Karpas-422 (cell line): ENCODE data around the gene CRISPLD2. TPM values are rescaled to one million over a fixed set of nuclear protein-coding genes. Genes with fewer than 3 reads are reported as not detected.
"Not testable (repeated sequence)": the region's sequence is repeated elsewhere in the genome, so short reads cannot be mapped to it uniquely, and the experiment has no call there.

ENCODE experiments used
- DNase-seq: peaks from one replicate; pipeline ENCODE4 v3.0.0-alpha.2; 2015
- H2AFZ ChIP-seq: fragments of 200-600 bp; sonication (generic); 2 replicates; pipeline ENCODE4 v1.6.1; 2014; ENCODE audit warnings: antibody characterized with exemption, low read length, mixed read lengths
- H3K27ac ChIP-seq: fragments of 200-600 bp; sonication (generic); 2 replicates; pipeline ENCODE4 v1.5.1; 2014; ENCODE audit warnings: mild to moderate bottlenecking, low read length, moderate library complexity
- H3K27me3 ChIP-seq: fragments of 200-600 bp; sonication (generic); 2 replicates; pipeline ENCODE4 v1.6.1; 2014; ENCODE audit warnings: low read length, mixed read lengths
- H3K36me3 ChIP-seq: fragments of 200-600 bp; sonication (generic); 2 replicates; pipeline ENCODE4 v1.6.1; 2014; ENCODE audit warnings: low read length, mixed read lengths; ENCODE audit not compliant: insufficient read depth
- H3K4me1 ChIP-seq: fragments of 200-600 bp; sonication (generic); 2 replicates; pipeline ENCODE4 v1.6.1; 2014; ENCODE audit warnings: mild to moderate bottlenecking, low read length, mixed read lengths
- H3K4me2 ChIP-seq: fragments of 200-600 bp; sonication (generic); 2 replicates; pipeline ENCODE4 v1.6.1; 2014; ENCODE audit warnings: low read length, low read depth, mild to moderate bottlenecking; ENCODE audit not compliant: poor library complexity, severe bottlenecking
- H3K4me3 ChIP-seq: fragments of 200-600 bp; sonication (generic); 2 replicates; pipeline ENCODE4 v1.5.1; 2014; ENCODE audit warnings: mild to moderate bottlenecking, antibody characterized with exemption, low read length, mixed read lengths
- H3K79me2 ChIP-seq: fragments of 200-600 bp; sonication (generic); 2 replicates; pipeline ENCODE4 v1.6.1; 2014; ENCODE audit warnings: mild to moderate bottlenecking, low read length, mixed read lengths
- H3K9ac ChIP-seq: fragments of 200-600 bp; sonication (generic); 2 replicates; pipeline ENCODE4 v1.6.0; 2014; ENCODE audit warnings: low read length
- H3K9me2 ChIP-seq: fragments of 200-600 bp; sonication (generic), shearing (Covaris generic); replicated peaks from 2 replicates; pipeline ENCODE4 v1.6.0; 2014; ENCODE audit warnings: mild to moderate bottlenecking, low read length, moderate library complexity; ENCODE audit not compliant: insufficient read depth
- H3K9me3 ChIP-seq: fragments of 300-700, 200-600 bp; sonication (generic); 2 replicates; pipeline ENCODE4 v1.6.1; 2014; ENCODE audit warnings: low read length, mixed read lengths
- H4K20me1 ChIP-seq: fragments of 200-600 bp; sonication (generic); 2 replicates; pipeline ENCODE4 v1.6.1; 2014; ENCODE audit warnings: mild to moderate bottlenecking, antibody characterized with exemption, low read length, low read depth; ENCODE audit not compliant: insufficient read depth
- total RNA-seq: library from RNA; depleted of rRNA; stranded (reverse); fragments of >200 nt; shearing (Covaris generic); gene quantifications from 2 replicates; pipeline ENCODE4 v1.2.3, GENCODE V29; 2014; ENCODE audit warnings: low replicate concordance

Gene CRISPLD2
- total RNA-seq, 1 experiment from 2014 or later, result not detected

DNA sequence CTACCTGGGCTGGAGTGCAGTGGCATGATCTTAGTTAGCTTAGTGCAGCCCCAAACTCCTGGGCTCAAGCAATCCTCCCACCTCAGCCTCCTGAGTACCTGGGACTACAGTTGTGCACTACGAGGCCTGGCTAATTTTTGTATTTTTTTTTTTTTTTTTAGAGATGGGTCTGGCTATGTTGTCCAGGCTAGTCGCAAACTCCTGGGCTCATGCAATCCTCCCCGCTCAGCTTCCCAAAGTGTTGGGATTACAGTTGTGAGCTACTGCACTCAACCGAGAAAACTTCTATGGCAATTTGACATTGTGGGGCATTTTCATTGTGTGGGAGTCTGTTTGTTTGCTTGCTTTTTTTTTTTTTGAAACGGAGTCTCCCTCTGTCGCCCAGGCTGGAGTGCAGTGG lies 30.0 kb downstream of the CRISPLD2 start:
- Histone ChIP-seq H3K27ac (no peak overlapping the region), H3K9me3 (no peaks in the 10 kb centered on the region), H3K27me3 (no peaks in the 10 kb centered on the region), H3K9ac (no peak overlapping the region), H3K36me3 (no peaks in the 10 kb centered on the region), H3K79me2 (no peaks in the 10 kb centered on the region), H3K9me2 (no peaks in the 10 kb centered on the region), H2AFZ (no peak overlapping the region), H3K4me1 (no peaks in the 10 kb centered on the region), H3K4me3 (no peak overlapping the region), H4K20me1 (no peaks in the 10 kb centered on the region), H3K4me2 (no peak overlapping the region)
- no peak for DNase-seq

DNA sequence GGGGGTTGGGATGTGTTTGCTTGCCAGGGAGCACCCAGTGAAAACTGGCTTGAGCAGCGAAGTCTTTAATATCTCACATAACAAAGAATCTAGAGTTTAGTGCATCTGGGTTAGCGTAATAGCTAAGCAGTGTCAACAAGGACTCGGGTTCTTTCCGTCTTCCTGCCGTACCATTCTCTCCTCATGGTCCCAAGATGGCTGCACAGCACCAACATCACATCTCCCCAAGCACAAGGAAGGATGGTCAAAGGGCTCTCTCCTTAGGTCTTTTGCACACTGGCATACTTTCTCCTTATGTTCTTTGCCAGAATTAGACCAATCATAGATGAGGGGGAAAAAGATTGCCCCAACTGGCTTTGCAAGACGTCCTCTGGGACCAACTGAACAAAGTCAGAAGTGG lies 30.9 kb downstream of the CRISPLD2 start:
- Histone ChIP-seq H3K36me3 (no peaks in the 10 kb centered on the region), H3K9me2 (no peaks in the 10 kb centered on the region), H3K79me2 (no peaks in the 10 kb centered on the region), H2AFZ (no peak overlapping the region), H3K27ac (no peak overlapping the region), H3K4me3 (no peak overlapping the region), H3K9ac (no peak overlapping the region), H3K27me3 (no peaks in the 10 kb centered on the region), H4K20me1 (no peaks in the 10 kb centered on the region), H3K4me2 (no peak overlapping the region), H3K9me3 (no peaks in the 10 kb centered on the region), H3K4me1 (no peaks in the 10 kb centered on the region)
- no peak for DNase-seq

DNA sequence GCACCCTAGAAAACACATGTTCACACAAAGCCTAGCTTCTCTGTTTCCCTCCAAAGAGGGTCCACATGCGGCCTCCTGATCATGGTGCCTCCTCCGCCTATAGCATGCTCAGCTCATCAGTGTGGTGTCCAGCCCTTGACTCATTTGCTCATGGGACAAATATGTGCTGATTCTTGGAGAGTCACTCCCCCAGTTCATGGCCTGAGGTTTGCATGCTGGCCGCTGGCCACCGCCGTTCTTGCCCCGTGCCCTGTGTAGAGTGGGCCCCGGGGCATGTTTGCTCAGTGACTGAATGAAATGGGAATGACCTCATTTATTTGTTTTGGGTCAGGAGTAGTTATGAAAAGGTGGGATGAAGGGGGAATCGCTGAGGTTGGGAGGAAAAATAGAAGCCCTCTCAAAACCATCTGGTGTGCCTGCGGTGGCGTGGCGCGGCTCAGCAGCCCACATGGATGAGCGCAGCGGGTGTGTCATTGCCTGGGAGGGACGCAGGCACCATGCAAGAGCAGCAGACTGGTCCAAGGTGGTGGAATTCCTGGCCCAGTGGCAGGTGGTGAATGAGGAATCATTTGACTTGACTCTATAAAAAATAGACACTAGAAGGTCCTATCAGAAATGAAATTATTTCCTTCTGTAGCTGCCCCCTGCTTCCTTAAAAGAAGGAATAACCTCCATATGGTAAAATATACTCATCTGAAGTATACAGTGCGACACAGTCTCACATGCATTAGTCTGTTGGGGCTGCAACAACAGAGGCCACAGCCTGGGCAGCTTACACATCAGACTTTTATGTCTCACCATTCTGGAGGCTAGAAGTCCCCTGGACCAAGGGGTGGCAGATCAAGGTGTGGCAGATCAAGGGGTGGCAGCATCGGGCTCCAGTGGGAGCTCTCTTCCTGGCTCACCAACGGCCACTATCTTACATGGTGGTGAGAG lies 31.7 kb downstream of the CRISPLD2 start:
- Histone ChIP-seq H3K27ac (no peak overlapping the region), H2AFZ (no peak overlapping the region), H3K4me1 (no peaks in the 10 kb centered on the region), H3K9ac (no peak overlapping the region), H3K4me2 (no peak overlapping the region), H3K4me3 (no peak overlapping the region), H4K20me1 (no peaks in the 10 kb centered on the region), H3K36me3 (no peaks in the 10 kb centered on the region), H3K27me3 (no peaks in the 10 kb centered on the region), H3K9me2 (no peaks in the 10 kb centered on the region), H3K79me2 (no peaks in the 10 kb centered on the region), H3K9me3 (no peaks in the 10 kb centered on the region)
- DNase-seq, result no peak

DNA sequence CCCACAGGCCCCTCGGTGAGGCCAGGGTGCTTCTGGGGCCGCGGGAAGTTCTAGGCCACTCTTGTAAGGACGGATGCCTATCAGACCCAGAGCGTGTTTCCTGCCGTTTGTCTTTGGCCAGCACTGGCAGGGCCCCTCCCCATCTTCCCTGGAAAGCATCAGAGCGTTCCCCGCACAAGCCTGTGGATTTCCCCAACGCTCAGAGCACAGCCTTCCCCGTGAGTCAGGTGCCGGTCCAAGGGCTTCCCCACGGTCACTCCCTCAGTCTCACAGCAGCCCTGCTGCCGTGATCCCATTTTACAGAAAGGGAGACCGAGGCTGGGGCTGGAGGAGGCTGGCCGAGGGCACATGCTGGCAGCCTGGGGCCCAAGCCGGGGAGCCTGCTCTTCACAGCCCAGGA lies 33.7 kb downstream of the CRISPLD2 start:
- no peak overlapping the region for H3K9ac ChIP-seq
- no peak overlapping the region for H2AFZ ChIP-seq
- H3K79me2 ChIP-seq, result no peaks in the 10 kb centered on the region
- no peaks in the 10 kb centered on the region for H3K9me3 ChIP-seq
- H3K36me3 ChIP-seq, result no peaks in the 10 kb centered on the region
- H3K27me3 ChIP-seq, result no peaks in the 10 kb centered on the region
- no peak overlapping the region for H3K4me2 ChIP-seq
- no peaks in the 10 kb centered on the region for H4K20me1 ChIP-seq
- H3K4me1 ChIP-seq, result no peaks in the 10 kb centered on the region
- H3K9me2 ChIP-seq, result no peaks in the 10 kb centered on the region
- no peak for DNase-seq
- H3K27ac ChIP-seq, result no peak overlapping the region
- H3K4me3 ChIP-seq, result no peak overlapping the region

DNA sequence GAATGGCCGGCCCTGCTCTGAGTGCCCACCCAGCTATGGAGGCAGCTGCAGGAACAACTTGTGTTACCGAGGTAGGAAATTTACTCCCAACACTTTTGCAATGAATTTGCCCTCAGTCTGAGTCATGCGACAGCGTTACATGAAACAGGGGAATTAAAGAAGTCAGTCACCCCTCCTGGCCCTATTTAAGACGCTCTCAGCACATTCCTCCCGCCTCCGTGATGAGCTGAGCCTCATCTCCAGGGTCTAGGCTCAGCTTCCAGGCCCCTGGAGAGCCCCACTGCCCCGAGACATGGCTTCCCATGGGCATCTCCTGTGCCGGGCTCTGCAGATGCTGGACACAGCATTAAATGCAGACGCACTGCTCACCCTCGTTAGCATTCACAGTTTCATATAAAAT lies 35.0 kb downstream of the CRISPLD2 start:
- H3K9ac ChIP-seq, result no peak overlapping the region
- no peak overlapping the region for H3K4me3 ChIP-seq
- no peaks in the 10 kb centered on the region for H3K4me1 ChIP-seq
- H3K9me3 ChIP-seq, result no peaks in the 10 kb centered on the region
- H3K36me3 ChIP-seq, result no peaks in the 10 kb centered on the region
- no peaks in the 10 kb centered on the region for H3K79me2 ChIP-seq
- no peak for DNase-seq
- H4K20me1 ChIP-seq, result no peaks in the 10 kb centered on the region
- H3K4me2 ChIP-seq, result no peak overlapping the region
- H3K27ac ChIP-seq, result no peak overlapping the region
- no peak overlapping the region for H2AFZ ChIP-seq
- no peaks in the 10 kb centered on the region for H3K9me2 ChIP-seq
- H3K27me3 ChIP-seq, result no peaks in the 10 kb centered on the region

DNA sequence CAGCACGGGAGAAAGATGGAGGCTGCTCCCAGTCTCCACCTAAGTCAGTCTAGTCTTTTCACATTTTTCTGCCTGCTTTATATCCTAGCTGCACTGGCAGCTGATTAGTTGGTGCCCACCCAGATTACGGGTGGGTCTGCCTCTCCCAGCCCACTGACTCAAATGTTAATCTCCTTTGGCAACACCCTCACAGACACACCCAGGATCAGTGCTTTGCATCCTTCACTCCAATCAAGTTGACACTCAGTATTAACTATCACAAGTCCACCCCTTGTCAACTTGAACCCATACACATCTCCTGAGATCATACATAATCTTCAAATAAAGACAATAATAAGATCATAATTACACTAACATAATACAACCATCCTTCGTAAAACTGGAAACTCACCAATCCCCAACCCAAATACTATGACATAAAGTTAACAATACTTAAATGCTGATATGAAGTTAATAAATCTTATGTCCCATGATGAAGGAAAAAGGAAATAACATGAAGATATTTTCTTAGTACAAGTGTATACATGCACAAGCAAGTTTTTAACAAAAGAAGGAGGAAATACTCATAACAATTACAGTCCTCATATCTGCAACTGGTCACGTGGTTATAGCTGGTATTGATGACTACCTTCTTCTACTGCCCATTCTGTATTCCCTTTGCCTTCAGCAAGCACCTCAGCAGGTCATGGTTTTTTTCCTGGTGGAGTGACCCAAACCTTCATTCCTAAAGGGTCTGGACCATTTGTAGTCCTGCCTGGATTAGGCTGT lies 35.8 kb downstream of the CRISPLD2 start:
- not testable (repeated sequence) for H2AFZ ChIP-seq, H3K27me3 ChIP-seq

DNA sequence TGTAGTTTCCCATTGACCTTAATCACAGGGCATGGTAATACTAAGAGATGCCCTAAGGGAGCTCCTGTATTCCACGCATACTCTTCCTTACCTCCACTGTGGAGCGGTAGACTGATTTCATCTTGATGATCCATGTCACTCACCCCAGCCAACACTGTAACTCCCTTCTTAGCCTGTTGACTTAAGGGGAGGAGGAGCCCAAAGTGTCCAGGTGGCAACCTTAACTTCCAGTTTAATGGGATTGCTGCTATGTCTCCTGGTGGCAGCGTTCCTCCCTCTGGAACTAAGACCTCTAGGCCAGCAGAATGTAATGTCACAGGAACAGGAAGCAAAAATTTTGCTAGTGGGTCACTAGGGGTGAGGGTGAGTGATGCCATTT lies 36.4 kb downstream of the CRISPLD2 start:
- H3K27ac ChIP-seq, H3K9me3 ChIP-seq, H3K4me2 ChIP-seq, DNase-seq, H3K79me2 ChIP-seq, H4K20me1 ChIP-seq, H3K36me3 ChIP-seq, H3K9ac ChIP-seq, H3K27me3 ChIP-seq, H3K4me1 ChIP-seq, H3K4me3 ChIP-seq, H2AFZ ChIP-seq, H3K9me2 ChIP-seq: not testable (repeated sequence)

More for the DNA sequence above, 35.8 kb downstream of the CRISPLD2 start:
- H4K20me1 ChIP-seq, H3K4me2 ChIP-seq, H3K9ac ChIP-seq, DNase-seq, H3K79me2 ChIP-seq, H3K9me2 ChIP-seq, H3K4me3 ChIP-seq, H3K27ac ChIP-seq, H3K4me1 ChIP-seq, H3K36me3 ChIP-seq, H3K9me3 ChIP-seq: not testable (repeated sequence)

DNA sequence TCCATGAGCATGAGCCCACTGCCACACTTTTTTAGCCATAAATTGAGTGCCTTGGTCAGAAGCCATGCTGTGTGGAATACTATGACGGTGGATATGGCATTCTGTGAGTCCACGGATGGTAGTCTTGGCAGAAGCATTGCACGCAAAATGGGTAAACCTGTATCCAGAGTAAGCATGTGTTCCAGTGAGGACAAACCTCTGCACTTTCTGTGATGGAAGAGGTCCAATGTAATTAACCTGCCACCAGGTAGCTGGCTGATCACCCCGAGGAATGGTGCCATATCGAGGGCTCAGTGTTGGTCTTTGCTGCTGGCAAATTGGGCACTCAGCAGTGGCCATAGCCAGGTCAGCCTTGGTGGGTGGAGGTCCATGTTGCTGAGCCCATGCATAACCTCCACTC lies 37.0 kb downstream of the CRISPLD2 start:
- H3K4me1 ChIP-seq, H3K4me2 ChIP-seq, DNase-seq, H3K9ac ChIP-seq, H2AFZ ChIP-seq, H3K79me2 ChIP-seq, H3K36me3 ChIP-seq, H3K27me3 ChIP-seq, H3K9me2 ChIP-seq, H3K9me3 ChIP-seq, H4K20me1 ChIP-seq, H3K4me3 ChIP-seq, H3K27ac ChIP-seq: not testable (repeated sequence)
